HG03196 (cell line): ENCODE measurements around the gene WDPCP.
"Not testable (repeated sequence)": the region's sequence is repeated elsewhere in the genome, so short reads cannot be mapped to it uniquely, and the experiment has no call there.

Experiments
- ATAC-seq: cut with Tn5 transposase; IDR thresholded peaks from one replicate; pipeline ENCODE4 v1.9.1; 2021; ENCODE audit not compliant: unreplicated experiment

WDPCP gene

DNA sequence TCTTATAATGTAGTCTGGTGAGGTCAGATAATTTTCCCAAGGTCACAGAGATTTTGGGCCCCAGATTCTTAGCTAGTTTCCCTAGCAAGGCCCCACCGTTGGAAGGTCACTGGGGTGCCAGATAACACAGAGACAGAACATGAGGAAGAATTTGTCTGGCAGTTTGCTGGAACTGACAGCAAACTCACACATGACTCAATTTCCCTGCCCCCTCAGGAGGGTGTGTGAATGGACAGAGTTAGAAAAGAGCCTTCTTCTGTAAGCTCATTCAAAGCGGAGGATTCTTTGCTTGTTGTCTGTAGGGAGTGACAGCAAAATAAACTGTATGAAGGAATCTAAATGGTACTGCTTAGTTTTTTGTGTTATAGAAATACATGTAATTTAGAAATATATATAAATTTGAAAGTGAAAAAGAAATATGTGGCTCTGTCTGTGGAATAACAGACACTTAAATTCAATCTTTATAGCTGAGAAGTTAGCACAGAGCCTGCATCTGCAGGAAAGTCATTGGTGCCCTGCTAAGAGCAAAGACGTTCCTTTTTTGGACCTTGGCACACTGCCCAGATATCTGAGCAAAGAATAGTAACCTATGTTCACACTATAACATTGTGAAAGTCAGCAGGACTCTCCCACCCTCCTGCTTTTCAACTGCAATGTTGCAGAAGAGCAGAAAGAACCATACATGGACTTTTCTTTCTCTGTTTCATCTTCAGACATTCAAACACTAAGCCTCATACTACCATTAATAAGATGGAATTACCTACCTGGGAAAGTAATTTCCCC is 2.5 kb upstream of the WDPCP start:
- ATAC-seq = no peak

DNA sequence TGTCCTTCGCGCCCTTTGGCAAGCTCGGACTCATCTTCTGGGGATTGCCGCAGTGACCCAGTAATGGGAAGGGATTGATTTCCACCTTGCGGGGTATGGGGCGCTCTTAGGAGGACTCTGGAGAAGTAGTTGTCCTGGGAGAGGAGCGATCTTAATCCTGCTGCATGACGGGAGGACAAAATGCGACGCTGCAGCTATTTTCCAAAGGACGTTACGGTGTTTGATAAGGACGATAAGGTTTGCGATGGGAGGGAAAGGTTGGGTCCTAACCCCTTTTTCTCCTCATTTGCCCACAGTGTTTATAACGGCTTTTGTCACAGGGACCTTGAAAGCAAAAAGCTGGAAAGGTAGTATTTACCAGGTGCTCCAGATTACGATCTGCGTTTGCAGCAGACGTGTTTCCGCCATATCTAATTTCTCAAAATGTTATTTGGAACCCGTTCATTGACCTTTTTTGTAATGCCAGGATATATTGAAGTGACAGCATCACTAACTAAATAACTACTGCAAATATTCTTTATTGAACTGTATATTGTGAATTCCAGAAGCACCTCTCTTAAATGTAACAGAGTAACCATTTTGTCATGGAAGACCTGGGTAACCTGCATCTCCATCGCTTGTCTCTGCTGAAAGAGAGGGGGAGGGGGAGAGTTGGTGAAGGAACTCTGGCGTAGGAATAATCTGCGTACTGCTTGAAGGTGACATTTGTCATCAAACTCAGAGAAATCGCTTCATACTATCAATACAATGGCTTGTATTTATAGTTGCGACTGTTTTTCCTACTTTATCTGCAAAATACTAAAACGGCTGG is 1.1 kb upstream of the WDPCP start:
- ATAC-seq = peak; percentile 24

DNA sequence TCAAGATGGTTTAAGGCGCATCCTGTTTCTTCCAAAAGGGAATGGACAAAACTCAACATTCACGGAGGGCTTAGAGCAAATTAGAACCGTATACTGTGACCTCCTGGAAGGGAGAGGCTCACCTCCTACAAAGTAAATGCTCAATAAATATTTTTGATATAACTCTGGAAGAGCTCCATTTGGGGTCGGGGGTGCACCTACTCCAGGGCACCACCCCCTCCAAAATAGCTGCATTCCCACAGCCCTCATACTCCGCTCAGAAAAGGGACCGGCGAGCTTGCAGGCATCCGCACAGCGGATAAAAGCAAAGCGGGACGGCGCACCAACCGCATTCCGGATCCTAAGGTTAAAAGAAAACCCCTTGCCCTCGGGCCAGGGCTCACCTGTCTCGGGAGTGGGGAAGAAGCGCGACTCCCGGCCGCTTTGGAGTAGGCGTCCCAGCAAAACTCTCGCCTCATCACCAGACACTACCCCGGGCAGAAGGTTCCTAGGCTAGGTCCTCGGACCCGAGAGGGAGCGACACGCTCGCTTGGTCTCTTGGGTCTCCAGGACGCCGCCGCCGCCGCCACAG is 378 bp downstream of the WDPCP start:
- peak; percentile 0 for ATAC-seq

DNA sequence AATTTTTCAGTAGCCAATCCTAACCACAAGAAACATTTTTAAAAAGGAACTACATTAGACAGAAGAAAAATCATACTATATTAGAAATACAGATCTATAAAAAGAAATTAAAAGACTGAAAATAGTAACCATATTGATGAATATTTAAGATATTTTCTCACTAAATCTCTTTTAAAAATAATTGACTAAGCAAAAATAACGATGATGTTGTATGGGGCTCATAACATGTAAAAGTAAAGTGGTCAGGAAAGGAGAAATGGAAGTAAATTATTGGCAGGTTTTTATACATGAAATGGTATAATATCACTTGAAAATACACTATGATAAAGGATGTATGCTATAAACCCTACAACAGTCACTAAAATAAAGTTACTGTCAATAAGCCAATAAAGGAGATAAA is 5.4 kb downstream of the WDPCP start:
- no peak for ATAC-seq

DNA sequence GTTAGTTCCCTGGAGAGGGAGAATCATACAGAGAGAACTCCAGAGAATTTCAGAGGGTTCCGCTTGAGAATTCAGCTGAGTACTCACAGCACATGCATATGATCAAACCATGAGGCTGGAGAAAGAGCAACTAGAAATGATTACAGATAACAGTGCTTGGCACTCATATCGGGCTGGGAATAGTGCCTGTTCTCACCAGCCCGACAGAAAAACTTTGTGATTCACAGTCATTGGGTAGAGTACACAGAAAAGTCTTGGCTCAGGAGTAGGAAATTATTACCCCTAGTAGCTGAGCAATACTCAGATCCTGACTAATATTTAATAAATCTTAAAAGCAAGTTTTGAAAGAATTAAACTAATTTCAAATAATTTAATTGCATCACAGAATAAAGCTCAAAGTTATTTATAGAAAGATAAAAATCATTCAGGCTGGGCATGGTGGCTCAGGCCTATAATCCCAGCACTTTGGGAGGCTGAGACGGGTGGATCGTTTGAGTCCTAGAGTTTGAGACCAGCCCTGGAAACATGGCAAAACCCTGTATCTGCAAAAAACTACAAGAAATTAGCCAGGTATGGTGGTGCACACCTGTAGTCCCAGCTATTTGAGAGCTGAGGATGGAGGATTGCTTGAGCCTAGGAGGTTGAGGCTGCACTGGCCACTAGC is 6.8 kb downstream of the WDPCP start:
- no peak for ATAC-seq

DNA sequence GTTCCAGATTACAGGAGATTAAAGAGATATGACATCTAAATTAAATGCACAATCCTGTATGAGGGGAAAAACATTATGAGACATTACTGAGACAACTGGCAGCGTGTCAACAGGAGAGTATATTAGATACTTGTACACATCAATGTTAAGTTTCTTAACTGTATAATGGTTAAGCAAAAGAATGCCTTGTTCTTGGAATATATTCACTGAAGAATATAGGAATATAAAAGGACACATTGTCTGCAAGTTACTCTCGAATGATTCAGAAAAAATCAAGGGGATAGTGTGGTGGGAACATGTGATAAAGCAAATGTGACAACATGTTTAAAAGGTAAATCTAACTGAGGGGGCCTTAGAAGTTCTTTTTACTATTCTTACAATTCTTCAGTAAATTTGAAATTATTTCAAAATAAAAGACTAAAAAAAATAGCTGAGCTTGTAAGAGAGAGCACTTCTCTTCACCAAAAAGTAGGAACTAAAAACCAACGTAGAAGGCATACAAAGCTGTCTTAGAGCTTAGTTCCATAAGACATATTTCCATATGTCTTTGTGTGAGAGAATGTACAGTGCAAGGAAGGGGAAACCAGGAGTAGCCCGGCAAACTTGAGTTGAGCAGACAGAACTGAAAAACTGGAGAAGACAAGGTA is 7.5 kb downstream of the WDPCP start:
- ATAC-seq = no peak

DNA sequence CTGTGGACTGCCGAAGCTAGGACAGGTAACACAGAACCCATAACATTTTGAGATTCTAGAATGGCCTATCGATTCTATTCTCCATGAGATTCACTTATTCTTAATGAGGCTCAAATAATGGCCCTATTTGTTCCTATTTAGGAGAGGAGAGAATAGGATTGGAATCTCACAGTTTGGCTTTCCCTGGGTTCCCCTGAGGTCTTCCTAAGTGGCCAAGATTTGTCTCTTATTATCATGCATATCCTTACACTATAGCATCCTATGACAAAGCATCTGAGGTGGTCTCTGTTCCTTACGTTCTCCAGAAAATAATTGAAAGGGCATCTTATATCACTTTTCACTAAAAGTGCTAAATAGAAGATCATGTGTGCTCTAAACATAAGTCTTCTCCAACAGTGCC is 9.5 kb downstream of the WDPCP start:
- no peak for ATAC-seq

DNA sequence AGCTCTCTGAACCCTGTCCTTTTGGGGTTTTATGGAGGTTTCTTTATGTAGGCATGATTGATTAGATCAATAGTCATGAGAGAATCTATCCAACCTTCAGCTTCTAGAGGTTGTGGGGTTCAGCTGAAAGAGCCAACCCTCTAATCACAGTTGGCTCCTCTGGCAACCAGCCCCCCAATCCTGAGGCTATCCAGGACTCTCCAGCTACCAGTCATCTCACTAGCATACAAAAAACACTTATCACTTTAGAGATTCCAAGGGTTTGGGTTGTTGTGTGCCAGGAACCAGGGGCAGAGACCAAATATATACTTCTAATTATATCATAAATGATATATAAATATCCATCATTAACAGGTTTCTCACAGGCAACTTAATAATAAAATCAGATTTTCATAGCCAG is 11.7 kb downstream of the WDPCP start:
- no peak for ATAC-seq

DNA sequence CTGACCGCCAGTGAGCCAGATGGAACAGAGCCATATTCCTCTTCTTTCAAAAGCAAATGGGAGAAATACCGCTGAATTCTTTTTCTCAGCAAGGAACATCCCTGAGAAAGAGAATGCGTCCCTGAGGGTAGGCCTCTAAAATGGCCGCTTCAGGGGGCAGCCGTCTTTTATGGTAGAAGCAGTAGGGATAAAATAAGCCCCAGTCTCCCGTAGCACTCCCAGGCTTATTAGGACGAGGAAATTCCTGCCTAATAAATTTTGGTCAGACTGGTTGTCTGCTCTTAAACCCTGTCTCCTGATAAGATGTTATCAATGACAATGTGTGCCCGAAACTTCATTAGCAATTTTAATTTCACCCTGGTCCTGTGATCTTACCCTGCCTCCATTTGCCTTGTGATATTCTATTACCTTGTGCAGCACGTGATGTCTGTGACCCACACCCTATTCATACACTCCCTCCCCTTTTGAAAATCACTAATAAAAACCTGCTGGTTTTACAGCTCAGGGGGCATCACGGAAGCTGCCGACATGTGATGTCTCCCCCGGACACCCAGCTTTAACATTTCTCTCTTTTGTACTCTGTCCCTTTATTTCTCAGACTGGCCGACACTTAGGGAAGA is 14.4 kb downstream of the WDPCP start:
- not testable (repeated sequence) for ATAC-seq

DNA sequence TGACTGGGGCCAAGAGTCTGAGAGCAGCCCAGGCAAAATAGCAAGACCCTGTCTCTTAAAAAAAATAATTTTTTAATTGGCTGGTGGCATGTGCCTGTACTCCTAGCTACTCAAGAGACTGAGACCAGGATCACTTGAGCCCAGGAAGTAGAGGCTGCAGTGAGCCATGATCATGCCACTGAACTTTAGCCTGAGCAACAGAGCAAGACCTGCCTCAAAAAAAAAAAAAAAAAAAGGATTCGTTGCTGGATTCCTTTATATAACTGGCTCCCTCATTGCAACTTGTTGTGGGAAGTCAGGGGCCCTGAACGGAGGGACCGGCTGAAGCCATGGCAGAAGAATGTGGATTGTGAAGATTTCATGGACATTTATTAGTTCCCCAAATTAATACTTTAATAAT is 15.3 kb downstream of the WDPCP start:
- not testable (repeated sequence) for ATAC-seq

DNA sequence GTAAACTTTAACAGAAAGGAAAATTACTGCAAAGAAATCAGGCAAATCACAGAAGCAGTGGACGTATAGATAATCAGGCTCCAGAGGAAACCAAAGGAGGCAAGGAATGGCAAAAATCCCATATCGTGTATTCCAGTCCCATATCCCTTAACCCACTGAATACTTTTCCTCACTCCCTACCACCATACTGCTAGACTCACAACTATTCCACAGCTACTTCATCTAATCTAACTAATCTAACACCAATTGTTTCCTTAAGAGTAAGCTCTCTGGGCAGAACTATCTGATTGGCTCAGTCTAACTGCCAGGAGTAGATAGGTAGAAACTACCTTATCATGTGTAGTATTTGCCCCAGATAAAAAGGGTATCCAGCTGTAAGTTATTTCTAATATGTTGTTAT is 16.3 kb downstream of the WDPCP start:
- ATAC-seq = no peak

DNA sequence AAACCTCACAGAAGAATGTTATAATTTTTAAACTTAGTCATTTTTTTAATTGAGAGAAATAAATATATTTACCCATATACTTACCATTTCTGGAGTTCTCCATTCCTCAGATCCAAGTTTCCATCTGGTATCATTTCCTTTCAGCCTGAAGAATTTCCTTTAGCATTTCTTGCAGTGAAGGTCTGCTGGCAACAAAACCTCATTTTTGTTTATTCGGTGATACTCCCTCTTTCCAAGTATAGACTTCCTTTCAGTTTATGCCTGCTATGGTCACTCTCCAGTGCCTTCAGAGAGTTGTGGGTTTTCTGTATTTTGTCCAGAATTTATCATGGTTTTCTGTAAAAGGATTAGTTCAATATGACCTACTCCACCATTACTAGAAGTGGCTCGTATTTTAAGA is 17.0 kb downstream of the WDPCP start:
- no peak for ATAC-seq

DNA sequence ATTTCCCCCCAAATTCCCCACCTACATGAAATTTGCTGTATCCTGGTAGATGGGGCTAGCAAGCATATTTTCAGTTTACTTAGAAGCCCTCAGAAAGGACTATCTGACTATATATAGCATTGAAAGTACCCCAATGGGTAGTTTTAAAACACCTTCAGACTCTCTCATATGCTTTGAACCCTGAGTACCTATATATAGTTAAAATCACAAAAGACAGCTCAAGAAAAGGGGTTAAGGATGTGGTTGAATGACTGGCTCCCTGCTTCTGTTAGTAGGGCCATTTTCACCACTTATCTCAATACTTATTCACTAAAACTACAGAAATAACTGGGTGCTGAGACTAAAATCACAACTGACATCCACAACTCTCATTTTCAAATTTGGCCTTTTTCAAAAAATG is 18.5 kb downstream of the WDPCP start:
- no peak for ATAC-seq

DNA sequence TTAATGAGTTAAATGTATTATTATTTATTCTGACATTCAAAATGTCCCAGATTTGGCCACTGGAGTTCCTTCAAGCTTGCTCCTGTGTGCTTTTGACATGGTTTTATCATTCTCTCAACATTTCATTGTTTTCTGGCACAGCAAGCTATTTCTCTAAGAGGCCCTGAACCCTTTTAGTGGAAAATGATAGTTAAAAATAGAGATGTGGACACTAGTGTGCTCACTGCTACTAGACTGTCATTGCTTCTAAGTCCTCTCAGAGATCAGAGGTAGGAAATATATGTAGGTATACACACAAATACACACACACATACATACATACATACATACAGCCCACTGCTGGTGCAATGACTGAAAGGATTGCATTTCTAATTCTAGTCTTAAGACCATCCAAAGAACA is 25.5 kb downstream of the WDPCP start:
- ATAC-seq = no peak

DNA sequence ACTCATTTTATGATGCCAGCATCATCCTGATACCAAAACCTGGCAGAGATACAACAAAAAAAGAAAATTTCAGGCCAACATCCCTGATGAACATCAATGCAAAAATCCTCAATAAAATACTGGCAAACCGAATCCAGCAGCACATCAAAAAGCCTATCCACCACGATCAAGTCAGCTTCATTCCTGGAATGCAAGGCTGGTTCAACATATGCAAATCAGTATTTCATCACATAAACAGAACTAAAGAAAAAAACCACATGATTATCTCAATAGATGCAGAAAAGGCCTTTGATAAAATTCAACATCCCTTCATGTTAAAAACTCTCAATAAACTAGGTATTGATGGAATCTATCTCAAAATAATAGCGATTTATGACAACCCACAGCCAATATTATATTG is 29.4 kb downstream of the WDPCP start:
- ATAC-seq = not testable (repeated sequence)

DNA sequence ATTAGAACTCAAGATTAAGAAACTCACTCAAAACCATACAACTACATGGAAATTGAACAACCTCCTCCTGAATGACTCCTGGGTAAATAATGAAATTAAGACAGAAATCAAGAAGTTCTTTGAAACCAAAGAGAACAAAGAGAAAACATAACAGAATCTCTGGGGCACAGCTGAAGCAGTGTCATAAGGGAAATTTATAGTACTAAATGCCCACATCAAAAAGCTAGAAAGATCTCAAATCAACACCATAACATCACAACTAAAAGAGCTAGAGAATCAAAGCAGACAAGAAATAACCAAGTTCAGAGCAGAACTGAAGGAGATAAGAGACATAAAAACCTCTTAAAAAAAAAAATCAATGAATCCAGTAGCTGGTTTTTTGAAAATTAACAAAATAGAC is 30.5 kb downstream of the WDPCP start:
- ATAC-seq = not testable (repeated sequence)

DNA sequence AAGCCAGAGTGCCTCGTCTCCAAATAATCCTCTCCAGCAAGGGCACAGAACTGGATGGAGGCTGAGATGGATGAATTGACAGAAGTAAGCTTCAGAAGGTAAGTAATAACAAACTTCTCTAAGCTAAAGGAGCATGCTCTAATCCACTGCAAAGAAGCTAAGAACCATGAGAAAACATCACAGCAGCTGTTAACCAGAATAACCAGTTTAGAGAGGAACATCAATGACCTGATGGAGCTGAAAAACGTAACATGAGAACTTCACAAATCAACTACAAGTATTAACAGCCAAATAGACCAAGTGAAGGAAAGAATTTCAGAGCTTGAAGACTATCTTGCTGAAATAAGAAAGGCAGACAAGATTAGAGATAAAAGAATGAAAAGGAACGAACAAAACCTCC is 32.3 kb downstream of the WDPCP start:
- ATAC-seq = no peak

DNA sequence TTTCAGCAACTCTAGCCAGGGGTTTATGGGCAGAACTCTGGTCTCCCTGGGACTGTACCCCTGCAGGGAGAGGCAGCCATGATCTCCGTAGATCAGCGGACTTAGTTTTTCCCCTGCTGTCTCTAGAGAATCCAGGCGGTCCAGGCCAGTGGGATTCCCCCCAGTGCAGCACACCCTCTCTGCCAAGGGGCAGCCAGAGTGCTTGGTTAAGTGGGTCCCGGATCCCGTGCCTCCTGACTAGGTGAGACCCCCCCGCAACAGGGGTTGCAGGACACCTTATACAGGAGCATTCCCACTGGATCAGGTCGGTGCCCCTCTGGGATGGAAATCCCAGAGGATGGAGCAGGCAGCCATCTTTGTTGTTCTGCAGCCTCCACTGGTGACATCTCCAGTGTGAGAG is 33.0 kb downstream of the WDPCP start:
- ATAC-seq = no peak

DNA sequence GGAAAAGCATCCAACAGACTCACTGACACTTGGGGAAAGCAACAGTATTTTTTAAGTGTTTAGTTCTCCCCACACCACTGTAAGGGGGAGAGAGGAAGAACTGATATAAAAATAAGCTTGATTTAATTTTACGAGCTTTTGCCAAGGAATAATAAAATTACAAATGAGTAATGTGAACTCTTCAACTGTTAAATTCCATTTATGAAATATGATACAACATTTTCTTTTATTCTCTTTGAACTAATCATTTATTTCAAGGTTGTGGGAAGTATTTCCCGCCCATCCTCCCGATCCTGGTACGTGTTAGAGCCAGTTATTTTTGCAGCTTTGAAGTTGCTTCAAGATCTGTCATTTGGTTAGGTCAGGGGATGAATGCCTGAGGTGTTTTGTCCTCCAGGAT is 35.2 kb downstream of the WDPCP start:
- no peak for ATAC-seq

DNA sequence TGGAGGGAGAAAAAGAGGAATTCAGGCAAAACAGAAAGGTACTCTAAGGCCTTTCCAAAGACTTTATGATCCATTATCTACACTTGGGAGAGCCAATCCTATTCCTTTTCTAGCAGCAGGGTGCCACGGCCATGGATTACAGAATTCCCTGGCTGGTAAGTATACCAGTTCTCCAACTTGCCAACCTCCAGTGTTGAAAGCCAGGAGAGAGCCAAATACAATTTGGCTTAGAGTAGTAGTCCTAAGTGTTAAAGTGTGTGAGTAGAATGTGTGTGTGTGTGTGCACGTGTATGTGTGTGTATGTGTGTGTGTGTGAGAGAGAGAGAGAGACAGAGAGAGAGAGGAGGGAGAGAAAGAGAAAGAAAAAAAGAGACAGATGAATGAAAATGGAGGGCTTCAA is 43.3 kb downstream of the WDPCP start:
- no peak for ATAC-seq
